NCI-H2029 (cell line): ENCODE measurements around the gene CGB7.

Experiments used
- DNase-seq: peaks from one replicate; lab custom pipeline; 2025; lab: John Stamatoyannopoulos, UW

CGB7 gene

DNA sequence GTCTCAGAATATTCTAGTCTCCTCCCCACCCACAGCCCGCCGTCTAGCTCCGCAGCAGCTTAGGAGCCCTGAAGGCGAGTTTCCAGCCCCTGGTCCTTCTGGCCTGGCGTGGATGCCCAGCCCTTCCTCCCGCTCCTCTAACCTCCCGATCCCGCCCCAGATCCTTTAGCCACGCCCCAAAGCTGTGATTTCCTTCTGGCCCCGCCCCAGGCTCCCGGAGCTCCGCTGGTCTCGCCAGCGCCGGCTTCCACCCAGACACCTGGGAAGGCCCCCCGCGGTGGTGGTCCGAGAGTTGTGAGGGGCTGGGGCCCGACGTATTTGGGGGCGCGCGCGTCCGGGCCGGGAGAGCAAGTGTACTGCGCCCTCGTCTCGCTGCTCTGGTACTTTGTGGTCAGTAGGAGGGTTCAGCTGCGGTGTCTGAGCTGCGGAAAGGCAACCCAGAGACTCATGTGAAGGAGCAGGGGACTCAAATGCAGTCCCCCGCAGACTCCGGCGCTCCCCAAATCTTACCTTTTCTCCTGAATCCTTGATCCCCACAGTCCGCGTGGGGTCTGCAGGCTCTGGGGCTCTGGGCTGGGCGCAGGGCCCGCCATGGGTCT, at the start of gene CGB7:
Gene CGB7, minus strand, starts transcription at position 114 of the 599 bp plus-strand sequence. CDS start 2,374 bp downstream, outside the sequence.
- peak; percentile 25 for DNase-seq

DNA sequence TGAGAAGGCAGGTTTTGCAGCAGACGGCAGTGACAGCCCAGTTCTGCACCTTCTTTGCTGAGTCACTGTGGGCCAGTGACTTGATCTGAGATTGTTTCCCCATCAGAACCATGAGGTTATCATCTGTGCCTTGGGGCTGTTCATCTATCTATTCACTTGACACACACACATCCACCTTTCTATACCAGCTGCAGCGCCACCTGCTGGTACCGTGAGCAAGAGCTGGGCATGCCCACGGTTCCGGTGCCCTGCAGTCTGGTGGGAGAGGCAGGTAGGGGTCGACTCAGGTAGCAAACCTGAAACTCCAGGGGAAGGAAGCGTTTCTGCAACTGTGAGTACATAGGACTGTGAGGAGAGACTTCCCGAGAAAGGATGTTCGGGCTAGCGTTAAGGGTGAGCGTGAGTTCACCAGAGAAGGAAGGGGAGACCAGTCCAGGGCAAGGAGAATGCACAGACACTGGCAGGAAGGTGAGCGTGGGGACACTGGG, 49.1 kb upstream of the CGB7 start:
- DNase-seq = peak; percentile 34

- no peak for DNase-seq
Observed at GRCh38 chr19:49104229-49104864, 46.8 kb upstream of the CGB7 start.

DNA sequence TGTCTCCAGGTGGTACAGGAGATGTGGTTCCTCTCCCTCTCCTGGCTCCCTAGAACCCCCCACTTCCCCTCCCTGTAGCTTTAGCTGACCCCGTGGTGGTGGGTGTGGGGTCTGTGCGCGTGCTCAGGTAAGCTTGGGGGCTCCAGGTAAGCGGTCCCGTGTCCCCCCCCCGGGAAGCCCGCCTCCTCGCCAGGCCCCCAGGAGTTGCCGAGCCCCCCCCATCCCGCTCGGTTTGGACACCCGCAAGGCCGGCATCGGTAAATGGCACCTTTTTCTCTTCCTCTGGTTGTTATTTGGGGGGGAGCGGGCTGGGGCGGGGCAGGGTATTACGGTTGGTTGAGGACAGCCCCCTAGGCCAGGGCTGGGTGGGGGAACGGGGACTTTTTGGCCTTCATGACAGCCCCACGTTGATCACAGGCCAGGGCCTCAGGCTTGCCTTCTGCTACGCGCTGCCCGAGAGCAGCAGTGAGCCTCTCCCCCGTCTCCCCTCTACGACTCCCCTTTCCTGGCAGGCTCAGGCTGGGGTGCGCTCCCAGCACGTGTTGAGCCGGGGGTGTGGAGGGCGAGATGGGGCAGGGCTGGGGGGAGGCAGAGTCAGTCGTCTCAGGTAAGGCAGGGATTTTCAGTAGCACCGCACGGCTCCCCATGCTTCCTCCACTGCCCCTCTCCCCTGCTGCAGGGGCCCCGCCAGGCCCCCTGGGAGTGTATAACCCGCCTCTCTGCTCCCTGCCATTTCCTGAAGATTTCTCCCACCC, 46.0 kb upstream of the CGB7 start:
- no peak for DNase-seq

- DNase-seq = no peak
Observed at GRCh38 chr19:49102303-49102702, 44.8 kb upstream of the CGB7 start.

DNA sequence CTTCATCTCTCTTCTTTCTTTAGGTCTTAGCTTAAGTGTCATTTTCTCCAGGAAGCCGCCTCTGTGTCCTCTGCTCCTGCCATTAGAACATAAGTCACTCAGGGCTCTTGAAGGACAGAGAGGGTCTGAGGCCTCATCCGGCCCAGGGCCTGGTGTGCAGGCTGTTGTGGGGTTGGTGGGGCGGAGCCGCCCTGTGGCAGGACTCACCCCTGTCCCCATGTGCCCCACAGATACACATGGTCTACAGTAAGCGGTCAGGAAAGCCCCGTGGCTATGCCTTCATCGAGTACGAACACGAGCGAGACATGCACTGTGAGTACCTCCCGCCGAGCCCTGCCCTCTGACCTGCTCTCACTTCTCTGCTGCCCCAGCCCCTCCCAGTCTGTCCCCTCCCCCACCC, 43.6 kb upstream of the CGB7 start:
- DNase-seq = no peak

DNA sequence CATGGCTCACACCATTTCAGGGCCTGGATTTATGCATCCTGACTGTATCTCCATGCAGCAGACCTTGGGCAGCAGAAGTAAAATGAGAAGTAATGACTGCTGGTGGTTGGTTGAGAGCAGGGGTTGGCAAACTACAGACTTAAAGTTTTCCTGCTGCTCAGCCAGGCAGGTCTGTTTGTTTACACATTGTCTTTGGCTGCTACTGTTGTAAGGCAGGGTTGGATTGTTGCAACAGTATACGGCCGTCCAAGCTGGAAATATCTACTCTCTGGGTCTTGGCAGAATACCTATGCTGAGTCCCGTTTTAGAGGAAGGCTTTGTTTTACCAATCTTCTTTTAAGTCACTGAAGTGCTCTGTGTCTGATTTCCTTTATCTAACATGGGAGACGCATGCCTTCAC, 41.2 kb upstream of the CGB7 start:
- DNase-seq = no peak

DNA sequence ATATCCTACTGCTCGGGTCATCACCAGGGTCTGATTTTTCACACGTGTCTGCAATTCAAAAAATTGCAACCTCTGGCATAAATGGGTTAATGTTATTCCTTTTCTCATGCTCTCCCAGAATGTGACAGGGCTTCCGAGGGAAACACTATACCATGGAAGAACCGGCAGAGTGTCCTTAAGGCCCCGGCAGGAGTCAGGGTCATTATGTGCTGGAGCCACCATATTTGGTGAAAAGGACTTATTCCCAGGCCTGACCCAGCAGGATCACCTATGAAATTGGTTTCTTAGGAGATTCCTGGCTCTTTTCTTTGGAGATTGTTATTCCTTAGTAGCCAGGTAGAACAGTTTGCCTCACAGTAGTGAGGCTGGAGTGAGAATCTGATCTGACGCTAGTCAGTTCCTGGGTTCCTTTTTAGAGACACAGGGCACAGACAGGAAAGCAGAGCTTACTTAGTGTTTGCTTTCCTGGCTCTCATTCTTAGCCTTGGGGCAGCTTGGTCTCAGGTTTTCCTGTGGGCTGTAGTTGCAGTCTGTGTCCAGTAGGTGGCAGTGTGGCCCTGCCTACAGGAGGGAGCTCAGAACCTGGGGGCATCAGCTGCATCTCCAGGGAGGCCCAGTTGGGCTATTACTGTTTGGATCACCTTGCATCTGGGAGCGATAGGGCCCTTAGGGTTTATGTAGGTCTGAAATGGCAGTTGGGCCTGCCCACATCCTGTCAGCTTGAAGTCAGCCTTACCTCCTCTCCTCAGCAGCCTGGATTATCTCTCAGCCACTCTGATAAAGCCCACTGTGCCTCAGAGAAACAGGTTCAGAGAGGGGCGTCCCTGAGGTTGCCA, 40.1 kb upstream of the CGB7 start:
- DNase-seq = peak; percentile 61

- DNase-seq = no peak
Observed at GRCh38 chr19:49094505-49095482, 37.2 kb upstream of the CGB7 start.

GRCh38 chr19:49092686-49093085, 35.1 kb upstream of the CGB7 start:
- DNase-seq = no peak

DNA sequence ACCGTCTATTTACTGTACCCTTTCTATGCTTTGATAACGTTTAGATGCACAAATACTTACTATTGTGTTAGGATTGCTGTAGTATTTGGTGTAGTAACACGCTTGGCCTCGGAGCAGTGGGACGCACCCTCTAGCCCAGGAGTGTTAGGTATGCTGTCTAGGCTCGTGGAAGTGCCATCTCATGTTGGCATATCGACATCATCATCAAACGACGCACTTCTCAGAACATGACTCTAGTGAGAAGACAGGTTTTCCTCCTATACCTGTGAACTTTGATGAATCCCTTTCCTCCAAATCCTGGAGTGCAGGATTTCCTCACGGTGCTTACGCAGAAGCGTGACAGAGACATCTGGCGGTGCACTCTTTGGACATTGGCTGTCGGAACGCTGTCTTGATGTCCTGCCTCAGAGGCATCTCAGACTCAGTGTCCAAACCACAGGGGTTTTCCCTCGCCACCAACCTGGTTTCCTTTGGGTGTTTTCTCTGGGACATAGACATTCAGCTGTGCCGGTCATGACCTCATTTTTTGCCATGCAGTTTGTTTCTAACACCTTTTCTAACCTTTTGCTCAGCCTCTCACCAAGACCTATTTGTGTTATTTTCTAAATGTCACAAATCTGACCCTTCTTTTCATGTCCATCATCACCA, 34.0 kb upstream of the CGB7 start:
- DNase-seq = no peak

GRCh38 chr19:49086296-49086695, 28.7 kb upstream of the CGB7 start:
- no peak for DNase-seq

DNA sequence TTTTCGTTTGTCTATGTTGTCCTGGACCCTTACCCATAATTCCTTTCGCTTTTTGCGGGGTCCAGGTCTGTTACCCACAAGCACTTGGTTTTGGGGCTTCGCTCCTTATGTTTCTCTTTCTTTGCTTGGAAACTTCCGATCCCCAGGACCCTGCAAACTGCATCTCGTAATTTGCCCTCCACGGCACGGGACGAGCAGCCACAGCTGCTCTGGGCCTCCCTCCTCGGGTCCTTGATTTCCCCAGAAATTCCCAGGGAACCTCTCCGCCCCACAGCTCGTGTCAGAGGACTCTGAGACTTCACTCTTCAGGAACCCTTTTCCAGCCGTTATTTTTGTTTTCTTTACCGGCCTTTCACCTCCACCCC, 28.3 kb upstream of the CGB7 start:
- no peak for DNase-seq

- DNase-seq = peak; percentile 99
Observed at GRCh38 chr19:49085020-49085867, 27.7 kb upstream of the CGB7 start, which contains the start of gene SNRNP70. Gene SNRNP70 (plus strand): TSS chr19:49085451. CDS start chr19:49086415, 964 bp downstream.

- no peak for DNase-seq
Observed at GRCh38 chr19:49084206-49085019, 26.9 kb upstream of the CGB7 start.

GRCh38 chr19:49081273-49081672, 23.7 kb upstream of the CGB7 start:
- DNase-seq = no peak

- no peak for DNase-seq
Observed at GRCh38 chr19:49080392-49080791, 22.8 kb upstream of the CGB7 start.

DNA sequence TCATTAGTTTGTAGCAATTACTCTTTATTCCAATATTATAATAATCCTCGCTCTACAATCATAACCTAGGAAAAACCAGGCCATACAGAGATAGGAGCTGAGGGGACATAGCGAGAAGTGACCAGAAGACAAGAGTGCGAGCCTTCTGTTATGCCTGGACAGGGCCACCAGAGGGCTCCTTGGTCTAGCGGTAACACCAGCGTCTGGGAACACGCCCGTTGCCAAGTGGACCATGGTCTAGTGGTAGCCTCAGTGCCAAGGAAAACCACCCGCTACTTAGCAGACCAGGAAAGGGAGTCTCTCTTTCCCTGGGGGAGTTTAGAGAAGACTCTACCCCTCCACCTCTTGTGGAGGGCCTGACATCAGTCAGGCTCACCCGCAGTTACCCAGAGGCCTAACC, 17.3 kb upstream of the CGB7 start:
- DNase-seq = peak; percentile 61
